K562 treated with DMSO at 1 percent for 4 hours (cell line): ENCODE measurements around the gene RABGAP1. TPM values are rescaled to one million over a fixed set of nuclear protein-coding genes. Genes with fewer than 3 reads are reported as not detected.

Experiments used
- total RNA-seq: library from RNA; unstranded; fragments of 300-600 nt; gene quantifications from 2 replicates; pipeline ENCODE4 v1.2.3, GENCODE V29; 2022; ENCODE audit not compliant: insufficient read depth

Gene RABGAP1
- total RNA-seq = 5.1 and 10.0 TPM in 2 replicates

DNA sequence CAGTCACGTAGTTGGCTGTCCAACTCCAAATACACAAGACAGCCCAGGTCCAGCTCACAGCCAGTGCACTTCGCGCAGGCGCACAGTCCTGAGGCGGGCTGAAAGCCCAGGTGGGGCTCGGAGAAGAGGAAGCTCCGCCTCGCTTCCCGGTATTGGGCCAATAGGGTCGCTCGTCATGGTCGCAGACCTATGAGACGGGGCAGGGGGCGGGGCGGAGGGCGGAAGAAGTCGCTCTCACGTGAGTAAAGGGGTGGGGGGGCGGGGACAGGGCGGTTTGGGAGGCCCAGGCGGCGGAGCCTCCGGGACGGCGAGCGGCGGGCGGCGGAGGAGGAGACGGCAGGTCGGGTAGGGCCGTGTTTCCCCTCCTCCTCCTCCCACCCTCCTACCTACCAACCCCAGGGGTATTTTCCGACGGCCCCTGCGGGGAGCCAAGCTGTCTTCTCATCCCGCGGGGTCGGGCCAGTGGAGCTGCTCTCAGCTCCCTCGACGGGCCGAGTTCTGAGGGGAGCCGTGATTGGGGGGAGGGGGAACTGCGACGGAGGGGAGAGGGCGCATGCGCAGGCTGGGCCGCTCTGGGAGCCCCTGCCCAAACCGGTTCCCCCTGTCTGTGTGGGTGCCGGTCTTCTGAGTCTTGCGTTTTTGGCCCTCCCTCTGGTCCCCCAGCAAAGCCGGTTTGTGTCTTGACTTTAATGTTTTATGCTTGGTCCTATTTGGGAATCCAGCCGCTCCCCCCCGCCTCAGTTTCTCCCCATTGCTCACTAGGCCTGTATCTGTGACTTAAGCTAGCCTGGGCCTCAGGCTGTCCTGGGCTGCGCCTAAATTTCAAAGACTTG, at the start of gene RABGAP1:
Gene RABGAP1 (plus strand): TSS at position 272 of the 833 bp plus-strand sequence. CDS start 16,040 bp downstream, outside the sequence.

DNA sequence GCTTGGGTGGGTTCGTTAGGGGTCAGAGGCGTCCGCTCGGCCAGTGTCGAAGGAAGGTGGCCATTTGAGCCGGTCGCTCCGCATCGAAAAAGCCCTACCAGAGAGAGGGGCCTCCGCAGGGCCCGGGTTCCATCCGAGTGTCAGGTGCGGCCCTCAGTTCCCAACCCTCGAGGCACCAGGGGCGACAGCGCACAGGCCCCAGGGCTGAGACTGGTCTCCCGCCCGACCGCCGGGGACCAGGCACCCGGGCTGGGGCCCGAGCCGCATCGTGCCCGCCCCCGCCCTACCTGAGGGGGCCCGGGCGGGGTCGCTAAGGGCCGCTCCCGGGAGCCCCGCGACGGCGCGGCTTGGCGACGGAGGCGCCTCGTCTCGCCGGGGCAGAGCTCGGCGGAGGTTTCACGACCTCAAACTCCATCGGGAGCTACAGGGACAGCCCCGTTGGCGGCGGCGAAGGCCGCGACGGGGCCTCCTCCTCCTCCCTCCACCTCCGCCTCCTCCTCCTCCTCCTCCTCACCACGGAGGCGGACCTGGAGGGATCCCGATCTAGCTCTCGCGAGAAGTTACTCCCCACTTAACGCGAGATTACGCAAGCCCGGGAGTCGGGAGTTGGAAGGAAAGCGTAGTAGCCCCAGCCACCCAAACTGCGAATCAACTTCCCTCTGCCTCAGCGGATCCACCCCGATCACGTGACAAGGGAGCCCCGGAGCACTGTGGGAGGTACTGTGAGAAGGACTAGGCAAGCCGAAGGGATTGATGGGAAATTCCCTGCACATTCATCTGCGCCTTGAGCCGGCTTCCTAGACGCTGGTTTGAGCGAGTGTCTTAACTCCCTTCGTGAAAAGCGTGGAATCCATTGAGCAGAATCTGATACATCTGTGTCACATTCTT, 35.8 kb upstream of the RABGAP1 start, which contains the start of gene RC3H2:
Gene RC3H2 (minus strand): TSS at position 537 of the 888 bp plus-strand sequence. CDS start 7,850 bp downstream, outside the sequence.

DNA sequence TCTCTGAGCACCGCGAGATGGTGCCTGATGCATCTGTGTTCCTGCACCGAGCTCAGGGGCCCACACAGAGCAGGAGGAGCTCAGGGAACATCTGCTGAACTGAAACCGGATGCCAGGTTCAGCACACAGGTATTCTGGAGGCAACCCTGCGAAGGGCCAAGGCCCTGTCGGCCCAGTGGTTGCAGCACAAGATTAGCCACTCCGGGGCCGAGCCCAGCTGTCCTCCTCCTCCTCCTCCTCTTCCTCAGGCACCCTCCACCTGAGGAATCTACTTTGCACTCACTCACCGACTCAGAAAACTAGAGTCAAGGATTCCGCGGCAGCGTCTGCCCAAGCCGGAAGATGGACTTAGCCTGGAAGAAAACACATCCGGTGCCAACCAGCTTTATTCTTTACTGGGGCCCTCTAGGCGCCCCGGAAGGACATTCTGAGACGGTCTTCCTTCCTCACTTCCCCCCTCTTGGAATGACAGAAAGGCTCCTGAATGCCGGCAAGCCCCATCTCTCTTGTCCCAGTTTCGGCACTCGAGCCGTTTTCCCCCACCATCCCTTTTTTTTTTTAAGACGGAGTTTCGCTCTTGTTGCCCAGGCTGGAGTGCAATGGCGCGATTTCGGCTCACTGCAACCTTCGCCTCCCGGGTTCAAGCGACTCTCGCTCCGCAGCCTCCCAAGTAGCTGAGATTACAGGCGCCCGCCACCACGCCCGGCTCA, 27.7 kb upstream of the RABGAP1 start, which contains the start of gene ZBTB6:
Gene ZBTB6 (minus strand): TSS at position 360 of the 710 bp plus-strand sequence. CDS start 1,251 bp downstream, outside the sequence.

DNA sequence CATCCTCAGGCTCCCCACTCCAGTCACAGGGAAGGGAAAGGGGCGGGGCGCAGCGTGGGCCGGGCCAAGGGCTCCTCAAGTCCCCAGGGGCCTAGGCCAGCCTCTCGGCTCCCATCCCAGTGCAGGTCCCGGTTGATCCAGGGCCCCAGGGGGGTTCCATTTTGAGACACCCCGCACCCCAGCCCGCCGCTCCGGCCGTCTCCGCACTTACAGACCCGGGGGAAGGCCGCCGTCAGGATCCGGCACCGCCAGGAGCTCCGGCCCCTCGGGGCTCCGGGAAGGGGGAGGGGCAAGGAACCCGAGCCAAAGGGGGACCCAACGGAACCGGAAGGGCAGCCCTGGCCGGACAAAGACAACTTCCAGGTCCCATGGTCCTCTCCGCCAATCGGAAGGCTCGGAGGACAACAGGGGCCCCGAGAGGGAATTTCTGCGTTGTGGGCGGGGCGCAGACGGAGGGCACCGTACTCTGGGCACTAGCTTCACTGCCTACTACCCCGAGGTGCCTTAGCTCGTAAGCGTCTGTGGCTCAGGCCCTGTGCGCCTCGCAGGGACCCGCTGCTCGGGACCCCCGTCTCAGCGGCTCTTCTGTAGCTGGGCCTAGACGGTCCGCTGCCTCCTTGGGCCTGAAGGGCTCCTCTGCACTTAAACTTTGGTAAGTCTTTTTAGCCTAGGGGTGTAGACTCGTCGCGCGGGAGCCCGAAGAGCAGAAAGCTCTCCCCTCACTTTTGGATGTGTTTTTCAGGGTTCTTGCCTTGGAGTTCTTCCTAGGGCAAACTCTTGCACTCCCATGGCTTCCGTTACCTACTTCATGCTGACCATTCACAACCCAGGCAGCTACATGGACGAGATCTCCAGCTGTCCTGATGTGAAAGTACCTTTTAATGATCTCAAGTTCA, 9.3 kb upstream of the RABGAP1 start, which contains the start of gene ZBTB26:
Gene ZBTB26 (minus strand): TSS at position 287 of the 896 bp plus-strand sequence. CDS start 11,578 bp downstream, outside the sequence.

GRCh38 chr9:123033352-123033751, 92.5 kb downstream of the RABGAP1 start, which contains the start of gene GPR21:
Gene GPR21, plus strand, starts transcription at chr9:123033667. Its CDS starts 900 bp downstream, at chr9:123034567.

Other genes with a start within 250 kb of the RABGAP1 start
- not detected in 2 replicates for gene OR1L4, start 217.0 kb upstream of the RABGAP1 start, total RNA-seq
- not detected in 2 replicates for gene OR1L6, start 198.7 kb upstream of the RABGAP1 start, total RNA-seq
- not detected in 2 replicates for gene OR5C1, start 152.1 kb upstream of the RABGAP1 start, total RNA-seq
- gene OR1K1, start 140.9 kb upstream of the RABGAP1 start, total RNA-seq = not detected in 2 replicates
- 13.4 and 16.4 TPM in 2 replicates for gene PDCL, start 112.4 kb upstream of the RABGAP1 start, total RNA-seq
- 13.5 and 15.7 TPM in 2 replicates for gene RC3H2, start 35.7 kb upstream of the RABGAP1 start, total RNA-seq
- gene ZBTB6, start 27.7 kb upstream of the RABGAP1 start, total RNA-seq = 5.5 and 5.9 TPM in 2 replicates
- gene ZBTB26, start 9.5 kb upstream of the RABGAP1 start, total RNA-seq = 2.9 and 4.0 TPM in 2 replicates
- not detected in 2 replicates for gene GPR21, start 92.6 kb downstream of the RABGAP1 start, total RNA-seq